Smooth muscle cell (in vitro differentiated cells): ENCODE results near the gene TMEM234. TPM values are rescaled to one million over a fixed set of nuclear protein-coding genes. Genes with fewer than 3 reads are reported as not detected.
A peak's percentile ranks its signal among the peaks of the same experiment; 100 is the strongest.

Source experiments
- DNase-seq: peaks from one replicate; lab custom pipeline; 2025; ENCODE audit not compliant: unreplicated experiment; lab: John Stamatoyannopoulos, UW
- H2AFZ ChIP-seq: fragments of 200-600 bp; sonication (generic); 2 replicates; pipeline ENCODE4 v1.6.0; 2016; ENCODE audit warnings: antibody characterized with exemption, low read depth, mild to moderate bottlenecking
- H3F3A ChIP-seq: fragments of 200-600 bp; sonication (generic); 2 replicates; pipeline ENCODE4 v1.6.0; 2017; ENCODE audit warnings: antibody characterized with exemption, low read depth
- H3K27ac ChIP-seq: fragments of 200-600 bp; sonication (generic); 2 replicates; pipeline ENCODE4 v1.5.1; 2016; ENCODE audit warnings: low read depth, mild to moderate bottlenecking
- H3K27me3 ChIP-seq: fragments of 200-600 bp; sonication (generic); 2 replicates; pipeline ENCODE4 v1.6.1; 2016; ENCODE audit warnings: low read depth, mild to moderate bottlenecking
- H3K36me3 ChIP-seq: fragments of 200-600 bp; sonication (generic); 2 replicates; pipeline ENCODE4 v1.5.1; 2016; ENCODE audit warnings: low read depth
- H3K4me1 ChIP-seq: fragments of 200-600 bp; sonication (generic); 2 replicates; pipeline ENCODE4 v1.5.1; 2016; ENCODE audit warnings: low read depth
- H3K4me2 ChIP-seq: fragments of 200-600 bp; sonication (generic); 2 replicates; pipeline ENCODE4 v1.6.0; 2016; ENCODE audit warnings: mild to moderate bottlenecking
- H3K4me3 ChIP-seq: fragments of 200-600 bp; sonication (generic); 2 replicates; pipeline ENCODE4 v1.5.1; 2016; ENCODE audit warnings: mild to moderate bottlenecking
- H3K79me2 ChIP-seq: fragments of 200-600 bp; sonication (generic); 2 replicates; pipeline ENCODE4 v1.6.0; 2016; ENCODE audit warnings: low read depth, mild to moderate bottlenecking
- H3K9ac ChIP-seq: fragments of 200-600 bp; sonication (generic); 2 replicates; pipeline ENCODE4 v1.6.0; 2016; ENCODE audit warnings: low read depth
- H3K9me3 ChIP-seq: fragments of 200-600 bp; sonication (generic); replicated peaks from 2 replicates; pipeline ENCODE4 v1.5.1; 2016; ENCODE audit warnings: low read depth
- H4K20me1 ChIP-seq: fragments of 200-600 bp; sonication (generic); 2 replicates; pipeline ENCODE4 v1.6.0; 2016; ENCODE audit warnings: low read depth
- WGBS: methylation state at CpG from one replicate; pipeline ENCODE4 v1.1.7; 2016; ENCODE audit warnings: low lambda C conversion rate; 5-methylcytosine and 5-hydroxymethylcytosine counted together
- polyA plus RNA-seq: library from polyadenylated mRNA; unstranded; fragments of >200 nt; fragmentation: Nextera tagmentation; extraction: Ambion mirVana; gene quantifications from 2 replicates; pipeline ENCODE4 v1.2.1, GENCODE V29; 2016
- total RNA-seq: library from RNA; depleted of rRNA; stranded (reverse); fragments of >200 nt; gene quantifications from 2 replicates; pipeline ENCODE4 v1.2.3, GENCODE V29; 2014
- TF ChIP-seq, protein P1 (sequence below): fragments of 200-600 bp; sonication (generic); IDR thresholded peaks from 2 replicates; pipeline ENCODE4 v1.5.1; 2017; ENCODE audit warnings: borderline replicate concordance, mild to moderate bottlenecking, antibody characterized with exemption; ENCODE audit not compliant: insufficient read depth, poor library complexity, severe bottlenecking

Gene TMEM234
- total and polyA plus RNA-seq, 2 experiments from 2014 or later, result 10.9 to 19.8 TPM

DNA sequence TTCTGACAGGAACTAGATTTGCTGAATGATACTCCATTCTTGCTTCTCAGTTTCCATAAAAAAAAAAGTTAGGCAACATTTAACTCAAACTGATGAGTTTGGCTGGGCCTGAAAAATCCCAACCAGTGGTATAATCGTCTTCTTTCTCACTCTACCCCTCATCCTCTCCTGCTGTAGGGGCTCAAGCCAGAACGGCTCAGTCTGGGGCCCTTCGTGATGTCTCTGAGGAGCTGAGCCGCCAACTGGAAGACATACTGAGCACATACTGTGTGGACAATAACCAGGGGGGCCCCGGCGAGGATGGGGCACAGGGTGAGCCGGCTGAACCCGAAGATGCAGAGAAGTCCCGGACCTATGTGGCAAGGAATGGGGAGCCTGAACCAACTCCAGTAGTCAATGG lies 41.1 kb downstream of the TMEM234 start:
- Histone ChIP-seq H3K9ac (peak overlapping the region; percentile 92), H4K20me1 (peaks cover 54% of the 10 kb centered on the region), H3F3A (peaks cover 11% of the 10 kb centered on the region), H3K4me2 (peak overlapping the region; percentile 94), H3K36me3 (no peaks in the 10 kb centered on the region), H3K79me2 (peaks cover 56% of the 10 kb centered on the region), H3K4me1 (peaks cover 20% of the 10 kb centered on the region), H3K27me3 (no peaks in the 10 kb centered on the region), H2AFZ (no peak overlapping the region), H3K9me3 (no peaks in the 10 kb centered on the region), H3K27ac (peak overlapping the region; percentile 96), H3K4me3 (peak overlapping the region; percentile 66)
- DNase-seq, result no peak
- 88% methylated on average over 9 of the region's 9 CpGs for WGBS
- TF ChIP-seq, protein P1, sequence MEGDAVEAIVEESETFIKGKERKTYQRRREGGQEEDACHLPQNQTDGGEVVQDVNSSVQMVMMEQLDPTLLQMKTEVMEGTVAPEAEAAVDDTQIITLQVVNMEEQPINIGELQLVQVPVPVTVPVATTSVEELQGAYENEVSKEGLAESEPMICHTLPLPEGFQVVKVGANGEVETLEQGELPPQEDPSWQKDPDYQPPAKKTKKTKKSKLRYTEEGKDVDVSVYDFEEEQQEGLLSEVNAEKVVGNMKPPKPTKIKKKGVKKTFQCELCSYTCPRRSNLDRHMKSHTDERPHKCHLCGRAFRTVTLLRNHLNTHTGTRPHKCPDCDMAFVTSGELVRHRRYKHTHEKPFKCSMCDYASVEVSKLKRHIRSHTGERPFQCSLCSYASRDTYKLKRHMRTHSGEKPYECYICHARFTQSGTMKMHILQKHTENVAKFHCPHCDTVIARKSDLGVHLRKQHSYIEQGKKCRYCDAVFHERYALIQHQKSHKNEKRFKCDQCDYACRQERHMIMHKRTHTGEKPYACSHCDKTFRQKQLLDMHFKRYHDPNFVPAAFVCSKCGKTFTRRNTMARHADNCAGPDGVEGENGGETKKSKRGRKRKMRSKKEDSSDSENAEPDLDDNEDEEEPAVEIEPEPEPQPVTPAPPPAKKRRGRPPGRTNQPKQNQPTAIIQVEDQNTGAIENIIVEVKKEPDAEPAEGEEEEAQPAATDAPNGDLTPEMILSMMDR, result no peak

DNA sequence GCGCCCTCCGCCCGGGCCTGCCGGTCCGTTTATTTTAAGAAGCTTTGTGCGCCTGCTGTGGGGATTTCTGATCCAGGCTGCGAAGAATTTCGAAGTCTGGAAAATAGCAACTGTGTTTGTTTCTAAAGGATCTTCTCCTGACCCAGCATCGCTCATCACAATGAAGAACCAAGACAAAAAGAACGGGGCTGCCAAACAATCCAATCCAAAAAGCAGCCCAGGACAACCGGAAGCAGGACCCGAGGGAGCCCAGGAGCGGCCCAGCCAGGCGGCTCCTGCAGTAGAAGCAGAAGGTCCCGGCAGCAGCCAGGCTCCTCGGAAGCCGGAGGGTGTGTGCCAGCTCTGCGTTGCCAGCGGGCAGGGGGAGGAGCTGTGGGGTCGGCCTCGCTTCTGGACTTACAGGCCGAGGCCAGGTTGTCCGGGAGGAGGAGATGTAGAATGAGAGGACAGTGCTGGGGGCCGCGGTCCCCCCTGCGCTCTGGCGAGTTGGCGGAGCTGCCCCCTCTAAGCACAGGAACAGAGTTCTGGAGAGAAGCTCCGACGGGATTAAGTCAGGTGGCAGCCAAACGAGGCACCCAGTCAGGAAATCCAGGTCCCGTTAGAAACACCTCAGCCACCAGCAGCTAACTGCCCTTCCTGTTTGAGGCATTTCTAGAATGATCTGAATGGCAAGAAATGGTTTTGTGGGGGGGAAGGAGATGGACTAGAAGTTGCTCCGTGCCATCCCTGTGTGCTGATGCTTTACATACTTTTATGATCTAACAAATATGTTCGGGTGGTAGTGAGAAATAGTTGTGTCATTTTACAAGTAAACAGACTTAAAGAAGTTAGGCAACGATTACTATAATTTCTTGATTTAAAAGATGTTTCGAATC lies 41.7 kb downstream of the TMEM234 start:
- TF ChIP-seq, protein P1, result no peak
- no peak overlapping the region for H2AFZ ChIP-seq

DNA sequence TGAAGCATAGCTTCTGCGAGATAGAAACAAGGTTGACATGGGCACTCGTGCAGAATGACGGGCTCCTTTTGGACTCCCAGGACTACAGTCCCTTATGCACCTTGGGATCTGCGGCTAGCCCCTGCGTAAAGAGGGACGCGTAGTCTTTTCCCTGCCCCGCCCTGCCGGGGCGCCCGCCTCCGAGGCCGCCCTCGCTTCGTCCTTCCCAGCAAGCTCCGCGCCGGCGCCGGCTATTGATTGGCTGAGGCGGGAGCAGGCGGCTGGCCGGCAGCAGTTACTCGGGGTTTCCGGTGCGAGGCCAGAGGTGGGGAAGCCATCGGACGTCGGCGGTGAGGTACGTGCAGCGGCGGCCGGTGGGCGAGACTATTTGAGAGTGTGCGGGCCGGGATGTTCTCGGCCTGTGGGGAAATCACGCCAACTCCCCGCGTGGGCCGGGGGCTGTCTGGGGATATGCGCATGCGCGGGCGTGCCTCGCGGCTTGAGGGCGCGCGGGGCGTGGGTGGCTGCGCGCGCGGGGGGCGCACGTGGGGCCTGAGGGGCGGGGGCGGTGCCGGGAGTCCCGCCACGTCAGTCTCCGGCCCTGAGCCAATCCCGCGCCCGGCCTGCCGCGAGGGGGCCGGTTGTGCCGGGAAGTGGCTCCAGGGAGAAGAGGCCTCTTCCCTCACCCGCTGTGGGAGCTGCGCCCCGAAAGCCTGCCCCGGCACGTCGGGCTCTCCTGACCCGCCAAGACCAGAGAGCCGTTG lies 42.5 kb downstream of the TMEM234 start, which contains the start of gene TXLNA:
TXLNA (plus strand) TSS at position 233 of the 743 bp plus-strand sequence. CDS start 671 bp downstream, outside the sequence.
- Histone ChIP-seq H3K36me3 (no peaks in the 10 kb centered on the region), H3K4me3 (peak within 1 kb of the TSS; percentile 66), H3K27ac (peak within 1 kb of the TSS; percentile 96), H3K4me2 (peak within 1 kb of the TSS; percentile 94), H3K79me2 (peaks cover 41% of the 10 kb centered on the region), H3K4me1 (peaks cover 20% of the 10 kb centered on the region), H3K9me3 (no peaks in the 10 kb centered on the region), H4K20me1 (peaks cover 39% of the 10 kb centered on the region), H2AFZ (peak within 1 kb of the TSS; percentile 15), H3K27me3 (no peaks in the 10 kb centered on the region), H3K9ac (peak within 1 kb of the TSS; percentile 92), H3F3A (peaks cover 11% of the 10 kb centered on the region)
- WGBS, result 1% methylated on average over 74 of the region's 79 CpGs
- TF ChIP-seq, protein P1, result no peak
- peak; percentile 97 for DNase-seq

More for the DNA sequence above, 41.7 kb downstream of the TMEM234 start:
- H3K9ac ChIP-seq, result peak overlapping the region; percentile 92
- H3K4me1 ChIP-seq, result peaks cover 20% of the 10 kb centered on the region
- H3K27ac ChIP-seq, result peak overlapping the region; percentile 96
- no peaks in the 10 kb centered on the region for H3K36me3 ChIP-seq
- 8% methylated on average over 36 of the region's 36 CpGs for WGBS
- H3K27me3 ChIP-seq, result no peaks in the 10 kb centered on the region
- DNase-seq, result peak; percentile 55
- H3K4me2 ChIP-seq, result peak overlapping the region; percentile 94
- peaks cover 11% of the 10 kb centered on the region for H3F3A ChIP-seq
- peaks cover 48% of the 10 kb centered on the region for H4K20me1 ChIP-seq
- H3K9me3 ChIP-seq, result no peaks in the 10 kb centered on the region
- peaks cover 50% of the 10 kb centered on the region for H3K79me2 ChIP-seq
- H3K4me3 ChIP-seq, result peak overlapping the region; percentile 66
